GM08714 (cell line): ENCODE measurements around the gene DCLK1.

Source experiments
- H3K4me3 ChIP-seq: fragments of 200-500 bp; sonication (Bioruptor generic); 2 replicates; pipeline ENCODE4 v1.5.1; 2014; ENCODE audit warnings: mild to moderate bottlenecking, low read length, inconsistent platforms
- ZNF274 ChIP-seq: IDR thresholded peaks from 2 replicates; pipeline ENCODE4 v1.6.1; 2012; ENCODE audit warnings: mild to moderate bottlenecking, low read depth, low read length

DCLK1 gene

DNA sequence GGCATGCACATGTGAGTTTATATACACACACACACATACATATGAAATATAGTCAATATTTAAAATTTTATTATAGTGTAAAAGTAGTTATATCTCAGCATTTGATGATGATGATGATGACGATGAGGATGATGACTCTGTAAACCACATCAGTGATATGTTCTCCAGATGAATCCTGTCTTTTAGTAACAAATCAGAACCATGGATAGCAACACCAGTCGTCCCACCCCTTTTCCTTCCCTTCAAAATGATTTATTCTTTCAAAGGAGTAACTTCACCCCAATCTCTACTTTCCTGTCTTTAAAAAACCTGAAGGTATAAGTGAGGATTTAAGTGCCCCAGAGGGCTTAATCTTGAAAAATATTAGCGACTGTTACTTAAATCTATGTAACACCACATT is 74.1 kb downstream of the DCLK1 start:
- no peak for TF ChIP-seq ZNF274
- no peak overlapping the region for H3K4me3 ChIP-seq

DNA sequence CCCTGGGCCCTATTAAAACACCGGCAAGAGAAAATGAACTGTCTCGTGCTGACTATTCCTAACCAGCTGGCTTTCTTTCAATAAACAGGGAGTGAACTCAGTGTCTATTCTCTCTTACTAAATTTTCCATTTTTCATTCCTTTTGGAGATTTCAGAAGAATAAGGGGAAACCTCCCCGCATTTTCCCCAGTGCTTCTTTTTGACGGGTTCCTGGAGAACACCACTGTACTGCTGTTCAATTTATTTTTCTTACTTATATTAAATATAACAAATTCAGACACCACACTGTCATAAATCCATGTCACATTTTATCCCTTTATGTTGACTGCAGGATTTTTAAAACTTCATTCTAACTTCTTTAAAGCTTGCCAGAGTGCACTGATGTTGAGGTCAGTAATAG is 75.8 kb downstream of the DCLK1 start:
- no peak overlapping the region for H3K4me3 ChIP-seq

DNA sequence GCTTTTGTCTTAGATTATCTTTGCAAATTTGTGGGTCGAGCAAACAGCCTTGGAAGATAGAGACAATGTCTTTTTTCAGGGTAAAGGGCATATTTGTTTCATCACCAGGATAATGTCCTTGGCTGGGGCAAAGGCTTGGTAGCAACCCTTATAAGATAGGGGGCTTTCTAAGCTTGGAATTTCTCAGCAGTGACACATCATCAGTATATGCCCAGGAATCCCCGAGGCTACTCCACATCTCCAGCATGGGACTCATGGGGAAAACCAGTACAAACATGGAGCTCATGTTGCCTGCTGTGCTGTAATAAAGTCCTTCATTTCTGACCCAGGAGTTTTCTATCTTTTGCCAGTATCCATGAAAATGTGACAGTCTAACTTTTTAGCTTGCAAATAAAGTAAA is 77.1 kb downstream of the DCLK1 start:
- no peak overlapping the region for H3K4me3 ChIP-seq
- no peak for TF ChIP-seq ZNF274

More for the DNA sequence above, 75.8 kb downstream of the DCLK1 start:
- no peak for TF ChIP-seq ZNF274

DNA sequence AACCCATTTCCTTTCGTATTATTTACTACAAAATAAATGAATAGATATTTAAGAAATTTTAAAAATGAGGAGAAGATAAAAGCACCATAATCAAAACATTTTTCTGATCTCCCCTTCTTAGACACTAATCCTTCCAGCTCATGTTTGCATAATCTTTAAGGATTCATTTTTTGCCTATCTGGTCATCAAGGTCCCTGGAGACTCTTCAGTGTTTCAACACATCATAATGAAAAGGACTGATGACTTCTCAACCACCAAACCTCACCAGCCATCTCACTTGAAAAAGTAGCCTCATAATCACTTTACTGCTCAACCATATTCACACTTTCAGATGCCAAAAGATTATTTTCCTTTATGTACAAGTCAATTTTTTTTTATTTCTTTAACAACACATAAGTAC is 80.1 kb downstream of the DCLK1 start:
- no peak for TF ChIP-seq ZNF274
- no peak overlapping the region for H3K4me3 ChIP-seq

DNA sequence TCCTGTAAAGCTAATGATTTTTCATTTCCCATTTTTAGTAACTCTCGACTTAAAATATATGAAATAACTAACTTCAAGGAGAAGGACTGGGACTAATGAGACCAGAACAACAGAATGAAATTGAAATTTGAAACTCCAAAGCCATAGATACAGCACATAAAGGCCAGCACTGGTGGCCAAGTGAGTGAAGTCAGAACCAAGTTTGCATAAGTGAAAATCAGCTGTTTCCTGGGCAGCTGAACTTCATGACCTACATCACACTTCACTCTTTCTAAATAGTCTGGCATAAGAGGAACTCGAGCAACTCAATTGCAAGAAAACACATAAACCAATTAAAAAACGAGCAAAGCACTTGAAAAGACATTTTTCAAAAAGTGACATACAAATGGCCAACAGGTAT is 84.5 kb downstream of the DCLK1 start:
- TF ChIP-seq ZNF274: no peak
- no peak overlapping the region for H3K4me3 ChIP-seq

DNA sequence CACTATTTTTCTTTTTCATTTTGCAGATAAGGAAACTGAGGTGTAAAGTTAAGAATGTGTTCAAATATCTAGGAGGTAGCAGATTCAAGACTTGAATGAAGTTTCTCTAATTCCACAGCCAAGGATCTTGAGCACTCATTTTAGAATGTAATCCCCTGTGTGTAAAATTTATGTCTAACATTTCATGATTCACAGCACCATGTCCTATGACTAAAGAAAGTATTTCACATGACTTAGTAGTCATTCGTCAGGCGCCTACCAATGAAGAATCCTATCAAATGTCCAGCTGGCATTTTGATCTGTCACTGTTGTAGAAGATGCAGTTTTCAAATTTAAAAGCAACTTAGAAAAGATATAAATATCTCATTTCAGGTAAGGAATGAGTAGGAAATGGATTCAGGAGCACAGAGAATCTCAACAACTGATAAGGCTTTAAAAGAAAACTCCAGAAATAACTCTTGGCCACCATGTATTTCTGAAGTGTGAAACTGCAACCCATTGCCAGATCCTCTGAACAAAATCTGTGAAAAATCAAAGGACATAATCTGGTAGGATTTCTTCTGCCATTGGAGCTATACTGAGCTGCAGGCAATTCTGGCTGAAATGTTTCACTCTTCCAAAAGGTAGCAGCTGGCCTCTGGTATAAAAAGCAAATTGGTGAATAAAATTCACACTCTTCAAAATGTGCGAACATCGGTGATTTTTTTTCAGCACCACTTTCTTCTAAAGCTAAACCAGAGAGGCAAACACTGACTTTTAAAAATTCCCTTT is 92.2 kb downstream of the DCLK1 start:
- H3K4me3 ChIP-seq: no peak overlapping the region
- no peak for TF ChIP-seq ZNF274

DNA sequence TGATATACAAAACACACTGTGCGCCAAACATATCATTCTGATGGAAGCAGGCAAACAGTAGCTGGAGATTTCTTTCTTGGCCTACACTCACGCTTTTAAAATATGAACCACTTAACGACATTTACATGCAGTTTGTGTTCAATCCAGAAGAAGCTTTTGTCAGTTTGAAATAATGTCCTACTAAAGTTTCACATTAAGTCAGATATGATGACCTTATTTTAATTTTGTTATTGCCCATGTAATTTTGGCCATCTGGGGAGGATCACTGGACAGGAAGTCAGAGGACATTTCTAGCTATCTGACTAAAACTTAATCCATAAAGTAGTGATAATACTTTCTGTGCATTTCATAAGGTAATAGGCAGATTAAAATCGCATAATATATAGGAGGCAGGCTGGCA is 98.1 kb downstream of the DCLK1 start:
- TF ChIP-seq ZNF274: no peak
- no peak overlapping the region for H3K4me3 ChIP-seq

DNA sequence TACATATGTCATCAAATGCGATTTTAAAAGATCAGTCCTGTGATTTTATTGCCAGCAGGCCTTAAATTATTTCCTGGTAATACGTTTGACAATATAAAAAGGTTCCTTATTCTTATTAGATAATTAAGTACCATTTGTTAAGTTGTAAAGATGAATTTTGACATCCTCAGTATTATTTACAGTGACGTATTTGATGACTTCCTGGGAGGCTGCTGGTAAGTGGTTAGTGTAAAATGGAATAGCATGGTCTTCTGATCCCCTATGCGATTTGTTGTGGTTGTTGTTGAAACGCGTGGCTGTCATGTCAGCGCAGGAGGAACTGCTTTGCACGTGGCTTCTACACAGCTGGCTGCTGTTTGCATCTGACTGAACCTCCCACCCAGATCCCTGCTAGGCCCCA is 99.7 kb downstream of the DCLK1 start:
- H3K4me3 ChIP-seq: no peak overlapping the region
- TF ChIP-seq ZNF274: no peak

DNA sequence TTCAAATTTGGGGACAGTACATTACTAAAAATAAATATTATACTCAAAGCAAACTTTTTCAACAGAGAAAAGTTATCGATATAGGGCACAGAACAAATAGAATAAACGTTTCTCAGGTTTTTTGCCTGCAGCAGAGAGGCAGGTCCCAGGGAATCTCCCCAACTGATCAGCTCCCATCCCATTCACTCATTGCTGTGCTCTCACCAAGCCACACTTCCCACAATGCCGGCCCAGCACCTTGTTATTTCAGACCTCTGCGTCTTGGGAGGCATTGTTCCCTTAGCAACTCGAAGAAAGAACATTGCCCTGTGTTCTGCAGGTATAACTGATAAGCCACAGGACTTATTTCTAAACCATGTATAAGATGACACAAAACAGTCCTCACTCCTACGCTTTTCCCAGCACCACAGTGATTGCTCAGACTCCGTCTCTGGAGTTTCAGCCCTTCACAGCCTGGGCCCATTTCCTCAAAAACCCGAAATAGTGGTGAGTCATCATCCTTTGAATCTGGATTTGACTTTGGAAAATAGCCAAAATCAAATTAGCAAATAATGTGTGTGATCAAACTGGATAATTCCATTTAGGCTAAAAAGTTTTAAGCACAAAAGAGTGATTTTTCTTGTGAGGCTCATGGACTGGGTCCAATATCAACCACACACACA is 100.4 kb downstream of the DCLK1 start:
- no peak for TF ChIP-seq ZNF274
- no peak overlapping the region for H3K4me3 ChIP-seq

DNA sequence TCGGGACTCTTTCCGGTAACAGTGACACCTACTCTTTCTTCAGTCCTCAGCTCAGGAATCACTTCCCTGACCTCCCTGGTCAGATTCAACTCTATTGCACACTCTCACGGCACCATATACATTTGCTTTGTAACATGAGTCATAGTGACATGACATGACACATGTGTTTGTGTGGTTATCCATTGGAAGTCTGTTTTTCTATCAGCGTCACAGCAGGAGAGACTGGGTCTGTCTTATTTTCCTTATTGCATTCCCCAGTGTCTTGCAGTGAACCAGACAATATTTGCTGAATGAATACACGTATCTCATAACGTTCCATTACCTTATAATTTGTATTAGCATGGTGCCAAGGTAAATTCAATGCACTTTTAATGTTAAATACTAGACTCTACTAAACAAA is 102.0 kb downstream of the DCLK1 start:
- H3K4me3 ChIP-seq: no peak overlapping the region
- TF ChIP-seq ZNF274: no peak

DNA sequence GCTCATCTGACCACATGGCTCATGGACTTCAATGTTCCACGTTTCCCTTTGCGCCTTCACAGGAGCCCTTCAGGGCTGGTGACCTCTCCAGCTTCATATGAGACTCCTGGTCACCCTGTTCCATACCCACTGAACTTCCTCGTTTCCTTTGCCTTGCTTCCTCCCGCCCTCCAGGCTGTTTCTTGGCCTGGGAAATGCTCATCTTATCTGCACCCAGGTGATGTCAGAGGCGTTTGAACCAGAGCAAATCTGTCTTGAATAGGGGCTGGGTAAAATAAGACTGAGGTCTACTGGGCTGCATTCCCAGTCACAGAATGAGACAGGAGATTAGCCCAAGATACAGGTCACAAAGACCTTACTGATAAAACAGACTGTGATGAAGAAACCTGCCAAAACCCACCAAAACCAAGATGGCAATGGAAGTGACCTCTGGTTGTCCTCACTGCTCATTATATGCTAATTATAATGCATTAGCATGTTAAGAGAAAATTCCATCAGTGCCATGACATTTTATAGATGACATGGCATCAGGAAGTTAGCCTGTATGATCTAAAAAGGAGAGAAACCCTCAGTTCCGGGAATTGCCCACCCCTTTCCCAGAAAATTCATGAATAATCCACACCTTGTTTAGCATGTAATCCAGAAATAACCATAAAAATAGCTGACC is 102.7 kb downstream of the DCLK1 start:
- no peak overlapping the region for H3K4me3 ChIP-seq
- no peak for TF ChIP-seq ZNF274

DNA sequence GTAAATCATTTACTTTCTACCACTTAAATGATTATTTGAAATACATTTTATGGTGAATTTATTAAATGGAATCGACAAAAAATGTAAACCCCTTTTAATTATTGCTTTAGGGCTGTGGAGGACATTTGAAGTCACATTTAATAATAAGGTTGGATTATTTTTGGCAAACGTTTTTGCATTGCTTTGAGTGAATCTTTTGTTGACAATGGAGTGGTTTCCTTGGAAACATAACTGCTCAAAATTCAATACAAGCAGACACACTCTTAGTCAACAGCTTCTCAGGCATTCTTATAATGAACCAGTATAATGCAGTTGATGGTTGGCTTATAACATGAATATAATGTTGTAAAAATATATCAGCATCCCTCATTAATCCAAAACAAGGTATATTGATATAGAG is 104.7 kb downstream of the DCLK1 start:
- H3K4me3 ChIP-seq: no peak overlapping the region
- TF ChIP-seq ZNF274: no peak

DNA sequence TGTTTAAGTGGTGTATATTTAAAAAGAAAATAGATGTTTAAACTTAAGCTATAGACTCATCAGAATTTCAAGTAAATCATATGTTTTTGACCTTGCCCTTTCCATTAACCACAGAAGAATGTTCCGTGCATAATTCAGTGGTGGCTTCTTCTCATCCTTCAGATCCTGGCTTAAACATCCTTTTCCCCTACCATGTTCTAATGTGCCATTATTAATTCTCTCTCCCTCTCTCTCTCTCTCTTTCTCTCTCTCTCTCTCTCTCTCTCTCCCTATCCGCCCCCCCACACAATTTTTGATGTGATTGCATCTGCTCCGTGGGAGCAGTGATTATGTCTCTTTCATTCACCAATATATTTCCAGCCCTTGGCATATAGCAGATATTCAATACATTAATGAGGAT is 116.4 kb downstream of the DCLK1 start:
- no peak for TF ChIP-seq ZNF274
- no peak overlapping the region for H3K4me3 ChIP-seq

DNA sequence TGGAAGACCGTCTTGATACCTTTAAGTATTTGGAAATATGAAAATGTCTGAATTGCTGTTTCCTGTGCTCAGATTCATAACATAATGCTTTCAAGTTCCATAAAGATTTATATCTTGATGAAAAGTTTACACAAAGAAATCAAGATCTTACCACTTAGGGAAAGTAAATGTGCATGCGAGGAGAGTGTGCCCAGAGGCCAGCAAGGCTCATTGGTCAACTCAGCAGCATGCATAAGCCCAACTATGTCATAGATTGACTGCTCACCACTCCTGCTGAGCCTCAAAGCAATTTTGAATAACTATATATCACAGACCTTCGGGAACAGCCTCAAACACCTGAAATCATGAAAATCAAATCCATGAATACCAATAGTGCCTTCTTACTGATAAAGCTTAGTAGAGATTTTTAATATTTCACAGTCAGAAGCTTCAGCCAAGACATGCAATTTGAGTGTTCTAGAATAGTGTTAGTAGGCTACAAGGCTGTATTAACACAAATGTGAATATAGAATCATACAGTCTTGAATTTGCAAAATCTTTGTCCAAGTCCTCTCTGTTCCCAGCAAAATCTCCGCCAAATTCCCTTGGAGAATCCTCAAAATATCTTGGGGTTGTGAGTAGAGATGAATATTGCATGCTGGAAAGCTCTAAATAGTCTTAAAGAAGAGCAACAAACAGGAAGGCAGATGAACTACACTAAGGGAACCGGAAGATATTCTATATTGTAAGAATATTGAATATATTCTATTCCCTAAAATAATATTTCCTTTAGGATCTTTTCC is 124.1 kb downstream of the DCLK1 start:
- TF ChIP-seq ZNF274: no peak
- no peak overlapping the region for H3K4me3 ChIP-seq
